ENCODE data around the gene ANKMY1. TPM values are rescaled to one million over a fixed set of nuclear protein-coding genes. Genes with fewer than 3 reads are reported as not detected.

The ANKMY1 gene
- total RNA-seq, 4 donors from 2014 or later, result 15.1 to 64.0 (median 27.5) TPM

- H3K27ac ChIP-seq, result no peak overlapping the region
- TF ChIP-seq EP300 (IDR thresholded peaks at IDR 0.05; ENCODE audit: low read depth) (no peak), POLR2A (IDR thresholded peaks at IDR 0.05) (no peak), POLR2AphosphoS5 (IDR thresholded peaks at IDR 0.05) (no peak)
- TF ChIP-seq, protein P1, sequence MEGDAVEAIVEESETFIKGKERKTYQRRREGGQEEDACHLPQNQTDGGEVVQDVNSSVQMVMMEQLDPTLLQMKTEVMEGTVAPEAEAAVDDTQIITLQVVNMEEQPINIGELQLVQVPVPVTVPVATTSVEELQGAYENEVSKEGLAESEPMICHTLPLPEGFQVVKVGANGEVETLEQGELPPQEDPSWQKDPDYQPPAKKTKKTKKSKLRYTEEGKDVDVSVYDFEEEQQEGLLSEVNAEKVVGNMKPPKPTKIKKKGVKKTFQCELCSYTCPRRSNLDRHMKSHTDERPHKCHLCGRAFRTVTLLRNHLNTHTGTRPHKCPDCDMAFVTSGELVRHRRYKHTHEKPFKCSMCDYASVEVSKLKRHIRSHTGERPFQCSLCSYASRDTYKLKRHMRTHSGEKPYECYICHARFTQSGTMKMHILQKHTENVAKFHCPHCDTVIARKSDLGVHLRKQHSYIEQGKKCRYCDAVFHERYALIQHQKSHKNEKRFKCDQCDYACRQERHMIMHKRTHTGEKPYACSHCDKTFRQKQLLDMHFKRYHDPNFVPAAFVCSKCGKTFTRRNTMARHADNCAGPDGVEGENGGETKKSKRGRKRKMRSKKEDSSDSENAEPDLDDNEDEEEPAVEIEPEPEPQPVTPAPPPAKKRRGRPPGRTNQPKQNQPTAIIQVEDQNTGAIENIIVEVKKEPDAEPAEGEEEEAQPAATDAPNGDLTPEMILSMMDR (IDR thresholded peaks at IDR 0.05), result no peak
- intact Hi-C loops (cut with DNase I; ENCODE audit: low total_unique reads) (no loop called here), in situ Hi-C loops (cut with MboI; ENCODE audit: low pct_ligation_motif_present in 1 of 4, low pct_unique_long_range_greater_than_20kb in 1 of 4, low sequenced_read_pairs in 3 of 4) (no loop called here)
- no peak for DNase-seq
- no peaks in the 10 kb centered on the region for H3K36me3 ChIP-seq
- peaks cover 8 to 12% of the 10 kb centered on the region in 2 donors for H3K9me3 ChIP-seq
- no peaks in the 10 kb centered on the region for H3K27me3 ChIP-seq
- no peak overlapping the region for H3K4me3 ChIP-seq
- H3K4me1 ChIP-seq, result no peaks in the 10 kb centered on the region
- WGBS, 2 donors (ENCODE audit: low coverage in 1 of 2), result 94 to 97% methylated on average over 3 to 4 of the region's 4 CpGs
Measured at GRCh38 chr2:240473211-240473610, 84.6 kb downstream of the ANKMY1 start.

GRCh38 chr2:240472078-240472790 is 85.6 kb downstream of the ANKMY1 start:
- WGBS, 2 donors (ENCODE audit: low coverage in 1 of 2), result 98% methylated on average over 11 of the region's 11 CpGs; no CpG with 5 or more reads in 1 of the 2 donors
- Histone ChIP-seq H3K4me3 (no peak overlapping the region), H3K27me3 (no peaks in the 10 kb centered on the region), H3K9me3 (peaks cover 8 to 12% of the 10 kb centered on the region in 2 donors), H3K36me3 (no peaks in the 10 kb centered on the region), H3K4me1 (no peaks in the 10 kb centered on the region), H3K27ac (no peak overlapping the region)
- intact Hi-C loops (cut with DNase I; ENCODE audit: low total_unique reads) (no loop called here), in situ Hi-C loops (cut with MboI; ENCODE audit: low pct_ligation_motif_present in 1 of 4, low pct_unique_long_range_greater_than_20kb in 1 of 4, low sequenced_read_pairs in 3 of 4) (no loop called here)
- TF ChIP-seq, protein P1 (IDR thresholded peaks at IDR 0.05), result no peak
- no peak for TF ChIP-seq POLR2AphosphoS5 (IDR thresholded peaks at IDR 0.05)
- no peak for TF ChIP-seq POLR2A (IDR thresholded peaks at IDR 0.05)
- no peak for DNase-seq

- no peaks in the 10 kb centered on the region for H3K36me3 ChIP-seq
- H3K27me3 ChIP-seq, result no peaks in the 10 kb centered on the region
- intact Hi-C loops (cut with DNase I; ENCODE audit: low total_unique reads) (no loop called here), in situ Hi-C loops (cut with MboI; ENCODE audit: low pct_ligation_motif_present in 1 of 4, low pct_unique_long_range_greater_than_20kb in 1 of 4, low sequenced_read_pairs in 3 of 4) (no loop called here)
- peaks cover 8 to 10% of the 10 kb centered on the region in 2 donors for H3K9me3 ChIP-seq
- TF ChIP-seq POLR2AphosphoS5 (IDR thresholded peaks at IDR 0.05) (peak in 1 of 3 donors; percentile 12), POLR2A (IDR thresholded peaks at IDR 0.05) (no peak)
- no peak overlapping the region for H3K27ac ChIP-seq
- no peaks in the 10 kb centered on the region for H3K4me1 ChIP-seq
- WGBS, 2 donors (ENCODE audit: low coverage in 1 of 2), result 92% methylated on average over 6 of the region's 6 CpGs; no CpG with 5 or more reads in 1 of the 2 donors
- peak; percentile 4 for DNase-seq
- H3K4me3 ChIP-seq, result no peak overlapping the region
Measured at GRCh38 chr2:240469740-240470139, 88.0 kb downstream of the ANKMY1 start.

DNA sequence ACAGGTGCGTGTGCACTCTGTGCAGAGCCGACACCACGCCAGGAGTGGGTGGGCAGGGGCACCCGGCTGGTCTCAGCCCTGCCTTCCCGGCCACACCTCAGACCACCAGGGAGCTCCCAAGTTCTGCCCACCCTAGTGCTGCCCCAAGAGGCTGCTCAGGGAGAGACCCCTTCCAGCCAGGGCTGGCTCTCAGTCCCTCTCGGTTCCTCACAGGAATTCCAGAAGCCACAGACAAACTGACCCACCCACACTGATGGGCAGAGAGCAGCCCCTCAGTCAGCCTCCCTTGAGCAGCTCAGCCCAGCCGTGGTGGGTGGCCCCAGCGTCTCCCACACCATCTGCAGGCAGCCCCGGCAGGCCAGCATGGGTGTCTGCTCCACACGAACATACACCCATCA is 88.5 kb downstream of the ANKMY1 start:
- Histone ChIP-seq H3K4me1 (no peaks in the 10 kb centered on the region), H3K9me3 (peaks cover 8 to 10% of the 10 kb centered on the region in 2 donors), H3K27ac (no peak overlapping the region), H3K4me3 (no peak overlapping the region), H3K36me3 (no peaks in the 10 kb centered on the region), H3K27me3 (no peaks in the 10 kb centered on the region)
- intact Hi-C loops (cut with DNase I; ENCODE audit: low total_unique reads), result no loop called here
- no peak for DNase-seq
- TF ChIP-seq POLR2AphosphoS5 (IDR thresholded peaks at IDR 0.05) (no peak), EP300 (IDR thresholded peaks at IDR 0.05; ENCODE audit: low read depth) (no peak), POLR2A (IDR thresholded peaks at IDR 0.05) (no peak)
- TF ChIP-seq, protein P1 (IDR thresholded peaks at IDR 0.05), result no peak
- in situ Hi-C loops (cut with MboI; ENCODE audit: low pct_ligation_motif_present in 1 of 4, low pct_unique_long_range_greater_than_20kb in 1 of 4, low sequenced_read_pairs in 3 of 4), result no loop called here
- 77% methylated on average over 9 of the region's 10 CpGs; no CpG with 5 or more reads in 1 of the 2 donors for WGBS, 2 donors (ENCODE audit: low coverage in 1 of 2)
